GM18507 (cell line): ENCODE results near the gene LRRC47.

ENCODE experiments used
- DNase-seq: peaks from one replicate; pipeline ENCODE4 v3.0.0; 2011; ENCODE audit warnings: low read depth; ENCODE audit not compliant: insufficient read length; ENCODE audit errors: extremely low spot score
- FAIRE-seq: peaks from 2 replicates; lab custom pipeline; 2011; peaks lifted over from hg19 to GRCh38; lab: Jason Lieb, UNC

Gene LRRC47

DNA sequence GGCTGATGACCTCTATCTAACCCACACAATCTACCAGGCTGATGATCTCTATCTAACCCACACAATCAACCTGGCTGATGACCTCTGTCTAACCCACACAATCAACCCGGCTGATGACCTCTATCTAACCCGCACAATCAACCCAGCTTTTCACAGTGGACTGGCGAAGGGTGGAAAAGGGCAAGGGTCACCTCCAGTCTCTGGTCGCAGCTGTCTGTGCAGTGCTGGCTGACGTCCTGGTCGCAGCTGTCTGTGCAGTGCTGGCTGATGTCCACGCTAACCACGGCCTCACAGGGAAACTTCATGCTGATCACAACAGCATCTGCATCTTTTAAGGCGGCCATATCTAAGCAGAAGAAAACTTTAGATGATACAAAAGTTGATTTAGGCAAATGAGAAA, 56.3 kb downstream of the LRRC47 start:
- FAIRE-seq (no peak), DNase-seq (no peak)

DNA sequence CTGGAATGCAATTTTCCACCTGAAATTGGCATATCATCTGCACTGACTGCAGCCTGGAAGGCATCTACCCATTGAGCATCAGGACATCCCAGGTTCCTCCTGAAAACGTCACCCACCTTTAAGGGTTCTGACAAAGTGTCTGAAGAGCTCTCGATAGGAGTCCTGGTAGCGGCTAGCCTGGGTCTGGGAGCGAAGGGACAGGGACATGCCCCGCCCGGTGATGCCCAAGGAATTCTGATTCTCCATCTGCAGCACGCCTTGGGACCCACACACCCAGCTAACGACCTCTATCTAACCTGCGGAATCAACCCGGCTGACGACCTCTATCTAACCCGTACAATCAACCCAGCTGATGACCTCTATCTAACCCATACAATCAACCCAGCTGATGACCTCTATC, 57.4 kb downstream of the LRRC47 start:
- FAIRE-seq (no peak), DNase-seq (no peak)

DNA sequence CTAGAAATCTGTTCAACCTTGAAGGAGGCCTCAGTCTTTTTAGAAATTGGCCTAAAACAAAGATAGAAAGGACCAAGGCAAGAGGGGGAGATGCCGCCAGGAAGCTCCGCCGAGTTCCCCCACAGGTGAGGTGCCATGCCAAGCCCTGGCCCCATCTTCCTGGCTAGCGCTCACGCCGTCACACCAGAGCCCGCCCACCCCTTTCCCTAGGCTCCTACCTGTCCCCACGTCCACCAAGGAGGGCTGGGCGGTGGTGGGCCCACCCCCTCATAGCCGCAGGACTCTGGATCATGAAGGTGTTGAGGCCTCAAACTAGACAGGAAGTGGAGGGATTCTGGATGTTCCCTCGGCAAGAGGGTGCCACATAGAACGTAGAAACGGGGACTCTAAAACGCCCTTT, 59.6 kb downstream of the LRRC47 start:
- DNase-seq (no peak), FAIRE-seq (no peak)

DNA sequence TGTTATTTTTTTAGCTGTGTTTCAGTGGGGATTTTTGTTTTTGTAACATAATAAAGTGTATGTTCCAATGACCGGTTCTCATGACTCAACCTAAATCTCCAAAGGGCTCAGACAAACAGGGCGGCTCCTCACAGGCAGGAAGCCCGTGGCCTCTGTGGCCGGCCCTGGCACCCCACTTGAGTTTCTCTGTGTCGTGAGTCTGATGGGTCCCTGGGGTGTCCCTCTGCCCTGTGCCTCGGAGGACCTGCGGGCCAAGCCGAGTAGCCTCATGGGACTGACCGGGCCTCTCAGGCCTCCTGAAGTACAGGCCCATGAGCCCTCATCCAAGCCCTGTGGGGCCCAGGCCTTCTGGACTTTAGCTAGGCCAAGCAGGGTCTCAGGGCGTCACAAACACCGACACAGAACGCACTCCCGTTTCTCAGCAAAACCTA, 60.2 kb downstream of the LRRC47 start:
- FAIRE-seq (no peak), DNase-seq (no peak)

DNA sequence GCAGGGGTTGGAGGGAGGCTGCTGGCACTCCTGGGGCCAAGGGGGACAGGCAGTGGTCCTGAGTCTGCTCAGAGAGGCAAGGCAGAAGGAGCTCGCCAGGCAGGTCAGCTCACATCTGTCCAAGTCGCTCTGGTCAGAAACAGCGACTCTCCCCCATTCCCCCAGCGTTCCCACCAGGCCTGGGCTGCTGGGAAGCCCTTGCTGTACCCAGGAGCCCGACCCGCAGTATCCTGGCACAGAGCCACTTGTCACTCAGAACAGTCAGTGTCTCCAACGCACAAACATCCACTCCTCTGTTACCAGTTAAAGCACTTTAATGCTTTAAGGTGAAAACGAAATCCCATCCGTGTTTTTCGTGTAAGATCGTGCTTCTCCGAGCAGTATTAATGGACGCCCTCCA, 60.6 kb downstream of the LRRC47 start:
- DNase-seq: no peak
- FAIRE-seq: no peak

DNA sequence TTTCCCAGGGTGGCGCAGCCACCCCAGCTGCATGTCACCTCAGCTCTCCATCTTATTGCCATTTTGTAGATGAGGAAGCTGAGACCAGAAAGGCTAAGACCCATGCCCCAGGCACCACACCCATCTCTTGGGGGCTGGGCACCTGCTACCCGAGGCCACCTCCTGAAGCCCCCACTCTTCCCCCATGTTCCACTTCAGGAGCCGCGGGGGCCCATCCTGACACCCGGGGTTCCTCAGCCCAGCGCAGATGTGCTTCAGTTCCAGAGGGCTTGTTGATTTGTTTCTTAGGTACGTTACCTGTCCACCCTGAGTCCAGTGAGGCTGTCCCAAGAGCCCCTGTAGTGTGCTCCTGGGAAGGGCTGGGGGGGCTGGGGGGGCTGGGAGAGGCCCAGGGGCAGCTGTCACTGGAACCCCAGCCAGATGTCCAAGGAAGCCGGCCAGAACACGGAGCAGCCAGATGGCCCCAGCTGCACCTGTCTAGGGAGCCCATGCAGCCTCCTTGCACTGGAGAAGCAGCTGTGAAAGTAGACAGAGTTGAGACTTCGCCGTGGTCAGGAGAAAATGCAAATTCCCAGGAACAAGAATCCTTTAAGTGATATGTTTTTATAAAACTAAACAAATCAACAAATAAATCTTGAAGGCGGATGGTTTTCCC, 61.1 kb downstream of the LRRC47 start:
- DNase-seq (no peak), FAIRE-seq (no peak)

DNA sequence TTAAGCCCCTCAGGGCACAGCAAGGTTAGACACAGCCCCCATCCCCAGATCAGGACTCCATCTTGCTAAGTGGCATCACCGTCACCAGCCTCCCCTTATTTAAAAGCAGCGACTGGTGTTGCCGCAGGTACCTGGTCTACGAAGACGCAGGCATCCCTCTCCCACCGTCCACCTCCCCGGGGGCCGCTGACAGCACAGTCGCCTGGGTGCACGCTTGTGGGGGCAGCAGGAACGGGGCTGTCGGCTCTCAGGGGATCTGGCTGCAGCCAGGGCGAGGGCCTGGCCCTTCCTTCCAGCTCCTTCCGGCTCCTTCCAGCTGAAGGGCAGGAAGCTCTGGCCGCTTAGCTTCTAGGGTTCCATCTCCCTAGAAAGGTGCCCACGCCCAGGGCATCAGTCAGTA, 61.7 kb downstream of the LRRC47 start:
- DNase-seq (no peak), FAIRE-seq (no peak)

DNA sequence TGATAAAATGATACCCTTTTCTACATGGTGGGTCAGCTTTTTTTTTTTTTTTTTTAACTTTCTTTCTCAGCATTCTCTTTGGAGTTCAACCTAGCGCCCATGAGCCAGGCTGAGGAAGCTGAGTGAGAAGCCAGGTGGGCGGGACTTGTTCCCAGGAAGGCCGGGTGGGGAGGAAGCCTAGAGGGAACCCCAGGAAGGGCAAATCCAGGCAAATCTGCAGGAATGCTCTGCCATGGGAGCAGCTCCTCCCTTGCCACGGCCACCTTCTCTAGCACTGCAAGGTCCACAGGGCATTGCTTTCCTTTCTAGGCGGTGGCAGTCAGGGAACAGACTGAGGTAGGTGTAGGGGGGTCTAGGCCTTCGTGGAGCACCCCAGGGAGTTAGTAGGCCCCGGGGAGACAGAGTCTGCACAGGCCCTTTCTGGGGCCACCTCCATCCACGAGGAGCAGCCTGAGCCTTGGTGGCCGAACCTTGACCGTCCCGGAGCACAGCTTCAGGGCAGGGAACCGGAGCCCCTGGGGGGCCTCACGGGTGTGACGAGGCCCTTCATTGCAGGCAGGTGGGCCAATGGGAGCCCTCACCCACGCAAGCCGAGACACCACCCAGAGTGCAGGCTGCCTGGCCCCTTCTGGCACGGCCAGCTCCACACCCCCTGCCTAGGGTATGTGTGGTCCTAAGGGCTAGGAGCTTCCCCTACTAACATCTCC, 62.3 kb downstream of the LRRC47 start:
- FAIRE-seq (no peak), DNase-seq (no peak)

DNA sequence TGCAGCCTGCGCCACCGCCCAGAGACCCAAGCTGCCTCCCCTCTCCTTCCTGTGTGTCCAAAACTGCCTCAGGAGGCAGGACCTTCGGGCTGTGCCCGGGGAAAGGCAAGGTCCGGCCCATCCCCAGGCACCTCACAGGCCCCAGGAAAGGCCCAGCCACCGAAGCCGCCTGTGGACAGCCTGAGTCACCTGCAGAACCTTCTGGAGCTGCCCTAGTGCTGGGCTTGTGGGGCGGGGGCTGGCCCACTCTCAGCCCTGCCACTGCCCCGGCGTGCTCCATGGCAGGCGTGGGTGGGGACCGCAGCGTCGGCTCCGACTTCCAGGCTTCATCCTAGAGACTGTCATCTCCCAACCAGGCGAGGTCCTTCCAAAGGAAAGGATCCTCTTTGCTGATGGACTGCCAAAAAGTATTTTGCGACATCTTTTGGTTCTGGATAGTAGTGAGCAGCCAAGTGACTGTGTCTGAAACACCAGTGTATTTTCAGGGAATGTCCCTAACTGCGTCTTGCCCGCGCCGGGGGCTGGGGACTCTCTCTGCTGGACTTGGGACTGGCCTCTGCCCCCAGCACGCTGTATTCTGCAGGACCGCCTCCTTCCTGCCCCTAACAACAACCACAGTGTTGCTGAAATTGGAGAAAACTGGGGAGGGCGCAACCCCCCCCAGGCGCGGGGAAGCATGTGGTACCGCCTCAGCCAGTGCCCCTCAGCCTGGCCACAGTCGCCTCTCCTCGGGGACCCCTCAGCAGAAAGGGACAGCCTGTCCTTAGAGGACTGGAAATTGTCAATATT, 63.0 kb downstream of the LRRC47 start:
- DNase-seq (no peak), FAIRE-seq (no peak)

DNA sequence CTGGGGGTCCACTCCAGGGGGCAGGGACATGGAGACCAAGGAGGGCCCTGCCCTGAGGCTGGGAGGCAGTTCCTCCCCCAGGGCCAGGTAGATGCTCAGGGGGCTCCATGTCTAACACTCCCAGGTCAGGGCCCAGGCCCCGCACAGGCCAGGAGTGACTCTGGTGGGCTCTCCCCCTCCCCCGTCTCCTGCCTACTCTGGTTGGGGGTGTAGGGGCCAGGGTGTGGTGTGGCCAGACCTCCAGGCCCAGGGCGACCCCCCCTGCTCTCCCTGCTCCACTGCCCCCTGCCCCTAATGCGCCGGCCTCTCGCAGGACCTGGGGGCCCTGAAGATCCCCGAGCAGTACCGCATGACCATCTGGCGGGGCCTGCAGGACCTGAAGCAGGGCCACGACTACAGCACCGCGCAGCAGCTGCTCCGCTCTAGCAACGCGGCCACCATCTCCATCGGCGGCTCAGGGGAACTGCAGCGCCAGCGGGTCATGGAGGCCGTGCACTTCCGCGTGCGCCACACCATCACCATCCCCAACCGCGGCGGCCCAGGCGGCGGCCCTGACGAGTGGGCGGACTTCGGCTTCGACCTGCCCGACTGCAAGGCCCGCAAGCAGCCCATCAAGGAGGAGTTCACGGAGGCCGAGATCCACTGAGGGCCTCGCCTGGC, 63.7 kb downstream of the LRRC47 start:
- FAIRE-seq (no peak), DNase-seq (no peak)

DNA sequence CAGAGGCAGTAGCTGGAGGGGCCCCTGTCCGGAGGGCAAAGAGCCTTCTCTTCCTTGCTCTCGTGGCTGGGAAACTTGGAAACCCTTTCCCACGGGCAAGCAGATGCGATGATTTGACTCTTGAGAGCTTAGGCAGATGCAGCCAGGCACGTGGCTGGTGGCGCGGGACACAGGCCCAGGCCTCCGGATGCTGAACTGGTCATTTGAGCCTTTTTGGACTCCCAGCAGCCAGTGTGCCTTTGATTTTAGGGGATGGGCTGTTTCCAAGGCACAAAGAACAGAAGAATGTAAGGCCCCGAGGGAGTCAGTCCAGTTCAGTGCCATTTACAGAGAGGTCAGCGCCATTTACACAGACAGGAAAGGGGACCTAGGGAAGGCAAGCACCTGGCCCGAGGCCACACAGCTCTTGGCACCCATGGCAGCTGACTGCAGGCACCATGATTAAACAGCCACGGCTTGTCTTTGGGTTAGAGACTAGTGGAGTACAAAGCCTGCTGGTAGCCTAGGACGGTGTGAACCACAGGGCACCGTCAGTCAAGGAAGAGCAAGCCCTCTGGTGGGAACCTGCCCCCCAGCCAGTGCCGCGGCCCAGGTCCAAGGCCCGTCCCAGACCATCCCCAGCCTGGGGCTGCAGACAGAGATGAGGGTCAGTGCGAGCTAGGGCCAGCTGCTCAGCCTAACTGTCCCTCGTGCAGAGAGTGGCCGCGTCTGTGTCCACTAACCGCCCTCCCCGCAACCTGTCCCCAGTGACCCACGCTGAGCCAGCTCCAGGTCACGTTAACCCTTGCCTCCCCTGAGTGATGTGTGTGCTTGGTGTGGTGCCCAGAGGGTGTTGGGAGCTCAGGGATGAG, 64.5 kb downstream of the LRRC47 start:
- no peak for DNase-seq
- no peak for FAIRE-seq

DNA sequence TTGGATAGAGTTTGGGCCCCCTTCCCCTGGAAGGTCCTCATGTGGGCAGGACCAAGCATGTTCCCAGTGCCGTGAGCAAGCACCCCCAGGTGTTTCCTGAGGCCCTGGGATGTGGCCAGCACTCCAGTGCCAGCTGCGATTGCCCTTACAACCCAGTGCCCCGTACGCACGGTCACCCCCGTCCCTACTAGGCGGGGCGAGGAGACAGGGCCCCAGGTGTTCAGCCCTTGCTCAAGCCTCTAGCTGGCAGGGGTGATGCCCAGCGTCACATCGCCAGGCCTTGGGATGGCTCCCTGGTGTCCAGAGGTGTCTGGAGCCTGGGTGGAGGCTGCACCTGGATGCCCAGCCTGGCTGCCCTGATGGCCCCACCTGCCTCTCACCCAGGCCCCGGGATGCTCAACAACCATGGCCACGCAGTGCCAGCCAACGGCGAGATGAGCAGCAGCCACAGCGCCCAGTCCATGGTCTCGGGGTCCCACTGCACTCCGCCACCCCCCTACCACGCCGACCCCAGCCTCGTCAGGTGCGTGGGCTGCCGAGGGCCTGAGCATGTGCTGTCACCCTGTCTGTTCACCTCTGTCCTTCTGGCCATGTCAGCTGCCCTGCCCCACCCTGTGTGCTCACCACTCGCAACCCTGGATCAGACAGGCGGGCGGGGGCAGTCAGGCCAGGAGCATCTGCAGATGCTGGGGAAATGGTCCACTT, 65.6 kb downstream of the LRRC47 start:
- DNase-seq: no peak
- FAIRE-seq: no peak

DNA sequence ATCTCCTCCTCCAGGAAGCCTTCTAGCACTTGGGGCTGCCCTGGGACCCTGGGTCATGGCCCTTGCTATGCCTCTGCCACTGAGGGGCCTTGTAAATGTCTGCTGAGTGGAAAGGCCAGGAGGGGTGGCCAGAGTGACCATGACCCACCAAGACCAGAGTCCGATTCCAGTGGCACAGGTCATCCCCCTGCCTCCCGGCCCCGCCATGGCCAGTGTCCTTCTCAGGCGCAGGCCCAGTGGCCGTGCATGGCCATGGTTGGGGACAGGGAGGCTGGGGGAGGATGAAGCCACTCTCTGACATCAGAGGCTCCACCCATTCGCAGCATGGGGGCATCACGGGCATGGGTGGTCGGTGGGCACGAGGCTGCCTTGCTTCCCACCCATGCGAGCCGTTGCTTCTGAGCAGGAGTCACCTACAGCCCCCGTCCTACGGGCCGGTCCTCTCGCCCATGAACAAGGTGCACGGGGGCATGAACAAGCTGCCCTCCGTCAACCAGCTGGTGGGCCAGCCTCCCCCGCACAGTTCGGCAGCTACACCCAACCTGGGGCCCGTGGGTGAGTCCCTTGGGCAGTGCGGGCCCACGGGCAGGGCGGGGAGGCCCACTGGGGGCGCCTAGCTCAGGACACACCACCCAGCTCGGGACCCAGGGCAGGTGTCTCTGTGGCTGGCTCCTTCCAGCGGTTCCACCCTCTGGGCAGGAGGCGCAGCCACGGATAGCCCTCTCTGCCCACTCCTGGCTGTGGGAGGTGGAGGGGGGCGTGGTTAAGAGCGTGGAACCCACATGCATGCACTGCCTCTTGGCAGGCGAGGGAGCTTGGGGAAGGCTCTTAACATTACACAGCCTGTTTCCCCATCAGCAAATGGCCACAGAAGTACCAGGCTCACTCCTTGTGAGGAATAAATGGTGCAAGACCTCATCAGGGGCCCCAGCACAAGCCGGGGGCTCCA, 66.4 kb downstream of the LRRC47 start:
- DNase-seq (no peak), FAIRE-seq (no peak)
